Measurements from ENCODE around the gene ADAM23. TPM values are rescaled to one million over a fixed set of nuclear protein-coding genes. Genes with fewer than 3 reads are reported as not detected.

The ADAM23 gene
- total RNA-seq, 6 experiments from 2014 or later: 0.47 to 2.6 (median 1.2) TPM

- DNase-seq: no peak
- no peaks in the 10 kb centered on the region for H3K36me3 Mint-ChIP-seq (ENCODE audit: low read depth)
- no peaks in the 10 kb centered on the region for H3K4me1 Mint-ChIP-seq (ENCODE audit: low read depth)
- no peak for TF ChIP-seq CTCF (IDR thresholded peaks at IDR 0.05)
- H3K27me3 Mint-ChIP-seq (ENCODE audit: insufficient read depth): peaks cover 2% of the 10 kb centered on the region; the same call in 1 of the 2 replicates
- no peaks in the 10 kb centered on the region for H3K9me3 Mint-ChIP-seq
- H3K27ac Mint-ChIP-seq: no peak overlapping the region
- no peak overlapping the region for H3K4me3 Mint-ChIP-seq
These were observed 10.1 kb upstream of the ADAM23 start for GRCh38 chr2:206433190-206433589.

- no peak for TF ChIP-seq CTCF (IDR thresholded peaks at IDR 0.05)
- no peaks in the 10 kb centered on the region for H3K36me3 Mint-ChIP-seq (ENCODE audit: low read depth)
- DNase-seq: no peak
- no peak overlapping the region for H3K4me3 Mint-ChIP-seq
- peaks cover 4% of the 10 kb centered on the region; the same call in 1 of the 2 replicates for H3K27me3 Mint-ChIP-seq (ENCODE audit: insufficient read depth)
- H3K4me1 Mint-ChIP-seq (ENCODE audit: low read depth): no peaks in the 10 kb centered on the region
- H3K27ac Mint-ChIP-seq: no peak overlapping the region
- H3K9me3 Mint-ChIP-seq: no peaks in the 10 kb centered on the region
These were observed 9.6 kb upstream of the ADAM23 start for GRCh38 chr2:206433686-206434085.

GRCh38 chr2:206435742-206436141 lies 7.6 kb upstream of the ADAM23 start:
- H3K36me3 Mint-ChIP-seq (ENCODE audit: low read depth): no peaks in the 10 kb centered on the region
- no peak for DNase-seq
- H3K27ac Mint-ChIP-seq: no peak overlapping the region
- H3K9me3 Mint-ChIP-seq: no peaks in the 10 kb centered on the region
- no peak for TF ChIP-seq CTCF (IDR thresholded peaks at IDR 0.05)
- no peak overlapping the region for H3K4me3 Mint-ChIP-seq
- H3K27me3 Mint-ChIP-seq (ENCODE audit: insufficient read depth): peaks cover 7% of the 10 kb centered on the region
- no peaks in the 10 kb centered on the region for H3K4me1 Mint-ChIP-seq (ENCODE audit: low read depth)

GRCh38 chr2:206438196-206438724 lies 5.1 kb upstream of the ADAM23 start:
- no peak for TF ChIP-seq CTCF (IDR thresholded peaks at IDR 0.05)
- Mint-ChIP-seq H3K36me3 (ENCODE audit: low read depth) (no peaks in the 10 kb centered on the region), H3K9me3 (no peaks in the 10 kb centered on the region), H3K4me3 (no peak overlapping the region), H3K27ac (no peak overlapping the region), H3K27me3 (ENCODE audit: insufficient read depth) (peaks cover 20% of the 10 kb centered on the region), H3K4me1 (ENCODE audit: low read depth) (peaks cover 9% of the 10 kb centered on the region; the same call in 1 of the 2 replicates)
- no peak for DNase-seq

- H3K27ac Mint-ChIP-seq: no peak overlapping the region
- peaks cover 24% of the 10 kb centered on the region for H3K27me3 Mint-ChIP-seq (ENCODE audit: insufficient read depth)
- no peaks in the 10 kb centered on the region for H3K36me3 Mint-ChIP-seq (ENCODE audit: low read depth)
- peak overlapping the region; percentile 74 for H3K4me3 Mint-ChIP-seq
- no peaks in the 10 kb centered on the region for H3K9me3 Mint-ChIP-seq
- TF ChIP-seq CTCF (IDR thresholded peaks at IDR 0.05): no peak
- DNase-seq: no peak
- peaks cover 14% of the 10 kb centered on the region for H3K4me1 Mint-ChIP-seq (ENCODE audit: low read depth)
These were observed 879 bp upstream of the ADAM23 start for GRCh38 chr2:206442474-206442832.

Data from HFFc6 (cell line).